ENCODE results near the gene RNF144A.
A peak's percentile ranks its signal among the peaks of the same experiment; 100 is the strongest.

RNF144A gene

GRCh38 chr2:6943971-6944370 is 26.8 kb downstream of the RNF144A start:
- TF ChIP-seq, protein P1, sequence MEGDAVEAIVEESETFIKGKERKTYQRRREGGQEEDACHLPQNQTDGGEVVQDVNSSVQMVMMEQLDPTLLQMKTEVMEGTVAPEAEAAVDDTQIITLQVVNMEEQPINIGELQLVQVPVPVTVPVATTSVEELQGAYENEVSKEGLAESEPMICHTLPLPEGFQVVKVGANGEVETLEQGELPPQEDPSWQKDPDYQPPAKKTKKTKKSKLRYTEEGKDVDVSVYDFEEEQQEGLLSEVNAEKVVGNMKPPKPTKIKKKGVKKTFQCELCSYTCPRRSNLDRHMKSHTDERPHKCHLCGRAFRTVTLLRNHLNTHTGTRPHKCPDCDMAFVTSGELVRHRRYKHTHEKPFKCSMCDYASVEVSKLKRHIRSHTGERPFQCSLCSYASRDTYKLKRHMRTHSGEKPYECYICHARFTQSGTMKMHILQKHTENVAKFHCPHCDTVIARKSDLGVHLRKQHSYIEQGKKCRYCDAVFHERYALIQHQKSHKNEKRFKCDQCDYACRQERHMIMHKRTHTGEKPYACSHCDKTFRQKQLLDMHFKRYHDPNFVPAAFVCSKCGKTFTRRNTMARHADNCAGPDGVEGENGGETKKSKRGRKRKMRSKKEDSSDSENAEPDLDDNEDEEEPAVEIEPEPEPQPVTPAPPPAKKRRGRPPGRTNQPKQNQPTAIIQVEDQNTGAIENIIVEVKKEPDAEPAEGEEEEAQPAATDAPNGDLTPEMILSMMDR (IDR thresholded peaks at IDR 0.05; ENCODE audit: poor library complexity, severe bottlenecking) = no peak
- Histone ChIP-seq H3K36me3 (ENCODE audit: low read depth) (no peaks in the 10 kb centered on the region), H3K27ac (ENCODE audit: poor library complexity, severe bottlenecking) (no peak overlapping the region), H3K4me3 (ENCODE audit: severe bottlenecking) (no peak overlapping the region), H3K27me3 (ENCODE audit: insufficient read depth, poor library complexity, severe bottlenecking) (no peaks in the 10 kb centered on the region), H3K4me1 (ENCODE audit: insufficient read depth, poor library complexity, severe bottlenecking) (peaks cover 12% of the 10 kb centered on the region), H3K9me3 (ENCODE audit: severe bottlenecking) (no peaks in the 10 kb centered on the region)
- ATAC-seq (ENCODE audit: low read depth) (no peak), DNase-seq (ENCODE audit: low spot score) (no peak)

GRCh38 chr2:6944555-6944954 is 27.3 kb downstream of the RNF144A start:
- Histone ChIP-seq H3K27ac (ENCODE audit: poor library complexity, severe bottlenecking) (no peak overlapping the region), H3K4me1 (ENCODE audit: insufficient read depth, poor library complexity, severe bottlenecking) (peaks cover 12% of the 10 kb centered on the region), H3K36me3 (ENCODE audit: low read depth) (no peaks in the 10 kb centered on the region), H3K4me3 (ENCODE audit: severe bottlenecking) (no peak overlapping the region), H3K27me3 (ENCODE audit: insufficient read depth, poor library complexity, severe bottlenecking) (no peaks in the 10 kb centered on the region), H3K9me3 (ENCODE audit: severe bottlenecking) (no peaks in the 10 kb centered on the region)
- TF ChIP-seq, protein P1 (IDR thresholded peaks at IDR 0.05; ENCODE audit: poor library complexity, severe bottlenecking) = no peak
- DNase-seq (ENCODE audit: low spot score) (no peak), ATAC-seq (ENCODE audit: low read depth) (no peak)

DNA sequence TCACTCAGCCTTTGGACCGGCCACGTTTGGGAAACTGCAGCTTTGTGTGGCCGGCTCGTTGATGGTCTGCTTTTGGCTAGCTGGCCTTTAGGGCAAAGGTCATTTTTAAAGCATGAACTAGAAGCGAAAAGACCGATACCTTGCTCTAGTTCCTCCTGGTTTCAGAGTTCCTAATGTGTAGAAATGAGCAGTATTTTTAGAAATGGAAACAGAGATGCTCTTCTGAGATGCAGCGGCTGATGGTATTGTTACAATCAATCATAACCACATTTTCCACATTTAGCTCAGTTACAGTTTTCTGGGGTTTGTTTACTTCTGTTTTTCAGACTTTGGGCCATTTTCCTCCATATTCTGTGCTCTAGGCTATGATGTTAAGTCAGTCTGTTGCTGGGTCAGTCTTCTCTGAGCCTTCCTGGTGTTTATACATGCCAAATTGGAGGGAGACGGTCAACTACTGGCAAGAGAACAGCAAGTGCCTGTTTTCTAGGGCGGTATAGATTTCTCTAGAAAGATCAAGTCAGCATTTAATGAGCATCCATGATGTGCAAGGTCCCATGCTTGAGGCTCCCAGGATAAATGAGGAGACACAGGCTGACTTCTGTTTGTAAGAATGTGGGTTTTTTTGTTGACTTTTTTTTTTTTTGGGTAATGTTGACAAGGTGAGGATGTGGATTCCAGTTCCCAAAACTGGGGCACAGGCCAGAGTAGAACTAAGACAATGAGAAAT is 28.0 kb downstream of the RNF144A start:
- Histone ChIP-seq H3K9me3 (ENCODE audit: severe bottlenecking) (no peaks in the 10 kb centered on the region), H3K27me3 (ENCODE audit: insufficient read depth, poor library complexity, severe bottlenecking) (no peaks in the 10 kb centered on the region), H3K27ac (ENCODE audit: poor library complexity, severe bottlenecking) (no peak overlapping the region), H3K36me3 (ENCODE audit: low read depth) (no peaks in the 10 kb centered on the region), H3K4me1 (ENCODE audit: insufficient read depth, poor library complexity, severe bottlenecking) (peaks cover 12% of the 10 kb centered on the region), H3K4me3 (ENCODE audit: severe bottlenecking) (no peak overlapping the region)
- DNase-seq (ENCODE audit: low spot score) (no peak), ATAC-seq (ENCODE audit: low read depth) (no peak)
- TF ChIP-seq, protein P1 (IDR thresholded peaks at IDR 0.05; ENCODE audit: poor library complexity, severe bottlenecking) = no peak

DNA sequence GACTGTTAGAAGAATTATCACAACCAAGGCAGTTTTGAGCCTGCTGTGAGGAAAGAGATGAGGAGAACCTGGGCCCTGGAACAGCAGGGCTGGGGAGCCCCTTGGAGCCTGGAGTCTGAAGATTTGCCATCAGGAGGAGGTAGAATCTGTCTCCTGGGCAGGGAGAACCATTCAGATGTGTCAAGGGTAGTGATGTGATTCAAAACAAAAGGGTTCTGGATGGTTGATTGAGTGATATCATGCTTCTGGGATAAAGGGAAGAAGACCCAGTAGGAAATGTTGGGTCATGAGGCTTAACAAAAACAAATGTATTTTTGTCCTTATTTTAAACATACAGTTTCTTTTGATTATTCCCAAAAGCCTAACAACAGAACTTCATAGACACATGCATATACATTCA is 28.6 kb downstream of the RNF144A start:
- ATAC-seq (ENCODE audit: low read depth) (no peak), DNase-seq (ENCODE audit: low spot score) (no peak)
- Histone ChIP-seq H3K9me3 (ENCODE audit: severe bottlenecking) (no peaks in the 10 kb centered on the region), H3K27me3 (ENCODE audit: insufficient read depth, poor library complexity, severe bottlenecking) (no peaks in the 10 kb centered on the region), H3K27ac (ENCODE audit: poor library complexity, severe bottlenecking) (no peak overlapping the region), H3K36me3 (ENCODE audit: low read depth) (no peaks in the 10 kb centered on the region), H3K4me1 (ENCODE audit: insufficient read depth, poor library complexity, severe bottlenecking) (peaks cover 12% of the 10 kb centered on the region), H3K4me3 (ENCODE audit: severe bottlenecking) (no peak overlapping the region)
- TF ChIP-seq, protein P1 (IDR thresholded peaks at IDR 0.05; ENCODE audit: poor library complexity, severe bottlenecking) = no peak

DNA sequence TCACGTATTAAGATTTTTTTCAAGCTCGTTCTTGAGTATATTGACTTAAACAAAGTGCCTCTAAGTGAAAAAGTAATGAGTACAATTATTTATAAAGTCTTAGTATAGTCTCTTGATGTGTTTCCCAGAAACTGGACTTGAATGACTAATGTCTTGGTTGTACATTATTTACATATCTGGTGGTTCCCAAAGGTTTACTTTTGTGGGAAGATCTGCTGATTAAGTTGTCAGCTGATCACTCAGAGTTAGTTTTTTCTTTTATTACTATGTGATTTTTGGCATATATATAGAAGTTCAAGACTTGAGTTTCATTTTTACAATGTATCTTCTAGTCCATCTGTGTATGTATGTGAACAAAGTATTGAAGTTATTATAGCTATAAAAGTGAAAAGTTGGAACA is 29.5 kb downstream of the RNF144A start:
- TF ChIP-seq, protein P1 (IDR thresholded peaks at IDR 0.05; ENCODE audit: poor library complexity, severe bottlenecking) = no peak
- H3K4me1 ChIP-seq (ENCODE audit: insufficient read depth, poor library complexity, severe bottlenecking) = peaks cover 12% of the 10 kb centered on the region
- no peaks in the 10 kb centered on the region for H3K9me3 ChIP-seq (ENCODE audit: severe bottlenecking)
- no peak overlapping the region for H3K4me3 ChIP-seq (ENCODE audit: severe bottlenecking)
- ATAC-seq (ENCODE audit: low read depth) (peak; percentile 87), DNase-seq (ENCODE audit: low spot score) (no peak)
- no peaks in the 10 kb centered on the region for H3K27me3 ChIP-seq (ENCODE audit: insufficient read depth, poor library complexity, severe bottlenecking)
- H3K36me3 ChIP-seq (ENCODE audit: low read depth) = no peaks in the 10 kb centered on the region
- H3K27ac ChIP-seq (ENCODE audit: poor library complexity, severe bottlenecking) = no peak overlapping the region
